Measurements from ENCODE around the gene TNNT2. TPM values are rescaled to one million over a fixed set of nuclear protein-coding genes. Genes with fewer than 3 reads are reported as not detected.

TNNT2 gene
- total RNA-seq, 4 donors from 2014 or later, result 6.6 to 128 (median 45.7) TPM

GRCh38 chr1:201356236-201356635, 21.2 kb downstream of the TNNT2 start:
- Histone ChIP-seq H3K4me1 (no peaks in the 10 kb centered on the region), H3K9me3 (no peaks in the 10 kb centered on the region), H3K27me3 (no peaks in the 10 kb centered on the region), H3K36me3 (no peaks in the 10 kb centered on the region), H3K4me3 (no peak overlapping the region), H3K27ac (no peak overlapping the region)
- TF ChIP-seq POLR2A (IDR thresholded peaks at IDR 0.05) (no peak), EP300 (IDR thresholded peaks at IDR 0.05) (no peak)
- TF ChIP-seq, protein P1, sequence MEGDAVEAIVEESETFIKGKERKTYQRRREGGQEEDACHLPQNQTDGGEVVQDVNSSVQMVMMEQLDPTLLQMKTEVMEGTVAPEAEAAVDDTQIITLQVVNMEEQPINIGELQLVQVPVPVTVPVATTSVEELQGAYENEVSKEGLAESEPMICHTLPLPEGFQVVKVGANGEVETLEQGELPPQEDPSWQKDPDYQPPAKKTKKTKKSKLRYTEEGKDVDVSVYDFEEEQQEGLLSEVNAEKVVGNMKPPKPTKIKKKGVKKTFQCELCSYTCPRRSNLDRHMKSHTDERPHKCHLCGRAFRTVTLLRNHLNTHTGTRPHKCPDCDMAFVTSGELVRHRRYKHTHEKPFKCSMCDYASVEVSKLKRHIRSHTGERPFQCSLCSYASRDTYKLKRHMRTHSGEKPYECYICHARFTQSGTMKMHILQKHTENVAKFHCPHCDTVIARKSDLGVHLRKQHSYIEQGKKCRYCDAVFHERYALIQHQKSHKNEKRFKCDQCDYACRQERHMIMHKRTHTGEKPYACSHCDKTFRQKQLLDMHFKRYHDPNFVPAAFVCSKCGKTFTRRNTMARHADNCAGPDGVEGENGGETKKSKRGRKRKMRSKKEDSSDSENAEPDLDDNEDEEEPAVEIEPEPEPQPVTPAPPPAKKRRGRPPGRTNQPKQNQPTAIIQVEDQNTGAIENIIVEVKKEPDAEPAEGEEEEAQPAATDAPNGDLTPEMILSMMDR (IDR thresholded peaks at IDR 0.05), result no peak
- DNase-seq (ENCODE audit: low spot score in 2 of 2), result no peak
- 89 to 96% methylated on average over 5 of the region's 5 CpGs for WGBS, 2 donors

DNA sequence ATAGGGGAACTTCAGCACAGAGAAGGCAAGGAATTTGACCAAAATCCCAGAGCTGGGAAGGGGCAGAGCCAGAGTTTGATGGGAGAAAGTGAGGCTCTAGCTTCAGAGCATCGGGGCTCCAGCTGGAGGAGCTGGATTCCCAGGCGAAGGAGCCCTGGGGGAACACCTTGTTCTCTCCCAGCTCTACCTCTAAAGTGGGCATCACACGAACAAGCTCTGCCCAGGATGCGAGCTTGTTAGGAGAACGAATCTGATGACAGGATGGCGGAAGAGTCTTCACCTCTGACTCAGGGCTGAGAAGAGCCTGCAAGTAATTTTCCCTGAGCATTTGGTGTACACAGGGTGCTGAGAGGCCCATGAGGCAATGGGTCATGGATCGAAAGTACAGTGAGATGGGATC, 22.0 kb downstream of the TNNT2 start:
- no peaks in the 10 kb centered on the region for H3K9me3 ChIP-seq
- no peak overlapping the region for H3K27ac ChIP-seq
- H3K27me3 ChIP-seq, result no peaks in the 10 kb centered on the region
- DNase-seq (ENCODE audit: low spot score in 2 of 2), result no peak
- TF ChIP-seq EP300 (IDR thresholded peaks at IDR 0.05), result no peak
- TF ChIP-seq POLR2A (IDR thresholded peaks at IDR 0.05), result no peak
- TF ChIP-seq, protein P1 (IDR thresholded peaks at IDR 0.05), result no peak
- WGBS, 2 donors, result 87 to 89% methylated on average over 7 of the region's 7 CpGs
- no peaks in the 10 kb centered on the region for H3K36me3 ChIP-seq
- H3K4me1 ChIP-seq, result no peaks in the 10 kb centered on the region
- H3K4me3 ChIP-seq, result no peak overlapping the region

DNA sequence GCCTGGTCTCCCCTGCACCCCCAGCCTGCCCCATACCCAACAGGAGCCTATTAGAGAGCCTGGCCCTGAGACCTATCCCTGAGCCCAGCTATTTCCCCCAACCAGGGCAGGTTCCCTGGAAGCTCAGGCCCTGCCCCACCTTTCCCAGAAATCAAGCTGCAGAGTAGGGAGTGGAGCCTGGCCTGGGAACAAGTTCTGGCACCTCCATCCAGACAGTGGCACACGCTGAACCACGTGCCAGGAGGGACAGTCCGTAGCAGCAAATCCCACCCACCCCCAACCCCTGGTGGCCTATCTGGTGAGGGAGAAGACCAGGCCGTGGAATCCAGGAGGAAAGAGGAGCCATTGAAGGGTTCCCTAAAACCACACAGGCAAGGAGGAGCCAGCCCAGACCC, 22.6 kb downstream of the TNNT2 start:
- WGBS, 2 donors, result 27 to 32% methylated on average over 4 of the region's 4 CpGs

GRCh38 chr1:201354151-201354900, 23.2 kb downstream of the TNNT2 start:
- H3K27ac ChIP-seq, result no peak overlapping the region
- no peaks in the 10 kb centered on the region for H3K4me1 ChIP-seq
- TF ChIP-seq POLR2A (IDR thresholded peaks at IDR 0.05) (no peak), EP300 (IDR thresholded peaks at IDR 0.05) (no peak)
- TF ChIP-seq, protein P1 (IDR thresholded peaks at IDR 0.05), result no peak
- DNase-seq (ENCODE audit: low spot score in 2 of 2), result no peak
- H3K9me3 ChIP-seq, result no peaks in the 10 kb centered on the region
- H3K36me3 ChIP-seq, result no peaks in the 10 kb centered on the region
- H3K4me3 ChIP-seq, result no peak overlapping the region
- WGBS, 2 donors, result 84 to 89% methylated on average over 9 of the region's 9 CpGs
- H3K27me3 ChIP-seq, result no peaks in the 10 kb centered on the region

More for the DNA sequence above, 22.6 kb downstream of the TNNT2 start:
- H3K4me1 ChIP-seq, result no peaks in the 10 kb centered on the region
- no peak for DNase-seq (ENCODE audit: low spot score in 2 of 2)
- H3K4me3 ChIP-seq, result no peak overlapping the region
- no peak overlapping the region for H3K27ac ChIP-seq
- no peaks in the 10 kb centered on the region for H3K36me3 ChIP-seq
- TF ChIP-seq, protein P1 (IDR thresholded peaks at IDR 0.05), result no peak
- TF ChIP-seq EP300 (IDR thresholded peaks at IDR 0.05) (no peak), POLR2A (IDR thresholded peaks at IDR 0.05) (no peak)
- H3K9me3 ChIP-seq, result no peaks in the 10 kb centered on the region
- H3K27me3 ChIP-seq, result no peaks in the 10 kb centered on the region

DNA sequence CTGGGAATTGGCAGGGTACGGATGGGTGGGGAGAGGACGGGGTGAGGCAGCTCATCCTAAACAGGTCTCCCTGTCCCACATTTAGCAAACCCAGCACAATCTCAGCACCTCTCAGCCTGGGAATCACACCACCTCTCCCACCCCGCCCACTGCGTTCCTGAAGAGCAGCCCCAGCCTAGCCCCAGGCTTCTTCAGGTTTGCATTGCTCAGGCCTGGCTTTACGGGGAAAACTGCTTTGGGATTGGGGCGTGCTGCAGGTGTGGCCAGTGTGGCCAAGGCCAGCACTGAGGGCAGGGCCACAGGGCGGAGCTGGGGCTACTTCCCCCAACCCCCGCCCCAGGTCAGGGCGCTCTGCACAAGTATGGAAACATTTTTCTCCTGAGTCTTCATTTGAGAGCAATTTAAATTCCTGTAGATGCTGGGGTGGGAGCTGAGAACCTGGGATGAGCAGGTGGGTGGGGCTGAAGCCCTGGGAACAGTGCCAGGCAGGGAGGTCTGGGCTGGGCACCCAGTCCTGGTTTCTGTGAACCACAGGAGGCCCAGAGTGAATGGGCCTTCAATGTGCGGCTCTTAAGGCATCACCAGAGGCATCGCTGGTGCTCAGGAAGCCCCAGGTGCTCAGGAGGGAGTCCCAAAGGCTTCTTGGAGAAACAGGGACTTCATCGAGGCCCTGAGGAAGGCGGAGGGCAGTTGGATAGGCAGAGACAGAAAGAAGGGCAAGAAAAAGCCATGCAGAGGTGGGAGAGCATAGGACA, 24.1 kb downstream of the TNNT2 start:
- Histone ChIP-seq H3K4me3 (no peak overlapping the region), H3K9me3 (no peaks in the 10 kb centered on the region), H3K36me3 (no peaks in the 10 kb centered on the region), H3K4me1 (no peaks in the 10 kb centered on the region), H3K27me3 (no peaks in the 10 kb centered on the region), H3K27ac (no peak overlapping the region)
- WGBS, 2 donors, result 75 to 76% methylated on average over 10 to 13 of the region's 13 CpGs
- TF ChIP-seq, protein P1 (IDR thresholded peaks at IDR 0.05), result no peak
- TF ChIP-seq EP300 (IDR thresholded peaks at IDR 0.05) (no peak), POLR2A (IDR thresholded peaks at IDR 0.05) (no peak)
- DNase-seq (ENCODE audit: low spot score in 2 of 2), result no peak

All from tibial nerve (tissue), 4 donors.